HG03060 (cell line): ENCODE measurements around the gene C20orf144.

Experiments
- ATAC-seq: cut with Tn5 transposase; IDR thresholded peaks from one replicate; pipeline ENCODE4 v1.9.1; 2021; ENCODE audit warnings: low read depth, moderate number of reproducible peaks; ENCODE audit not compliant: unreplicated experiment

The C20orf144 gene

DNA sequence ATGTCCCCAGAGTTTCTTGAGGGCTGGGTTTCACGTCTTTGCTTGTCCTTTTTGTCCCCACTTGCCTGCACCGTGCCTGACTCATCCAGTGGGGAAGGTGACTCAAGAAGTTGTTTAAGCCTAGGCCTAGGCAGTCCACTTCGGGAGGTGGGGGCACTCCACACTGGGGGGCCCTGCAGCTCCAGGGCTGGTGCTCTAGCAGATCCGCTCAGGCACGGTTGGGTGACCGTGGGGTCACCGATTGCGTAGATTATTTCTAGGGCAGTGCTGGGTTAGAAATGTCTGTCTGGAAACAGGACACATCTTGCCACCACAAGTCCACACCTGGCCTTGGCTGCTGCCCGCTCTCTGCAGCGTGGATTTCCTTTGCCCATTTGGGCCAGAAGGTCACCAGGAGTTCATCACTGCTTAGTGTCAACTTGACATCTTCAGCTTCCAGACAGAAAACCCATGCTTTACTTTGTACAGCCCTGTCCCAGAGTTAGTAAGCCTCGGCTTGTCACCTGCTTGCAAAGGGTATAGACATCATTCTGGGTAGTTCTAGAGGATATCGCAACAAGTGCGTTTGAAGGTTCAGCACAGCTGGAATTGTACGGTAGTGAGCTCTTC is 13.6 kb upstream of the C20orf144 start:
- no peak for ATAC-seq

DNA sequence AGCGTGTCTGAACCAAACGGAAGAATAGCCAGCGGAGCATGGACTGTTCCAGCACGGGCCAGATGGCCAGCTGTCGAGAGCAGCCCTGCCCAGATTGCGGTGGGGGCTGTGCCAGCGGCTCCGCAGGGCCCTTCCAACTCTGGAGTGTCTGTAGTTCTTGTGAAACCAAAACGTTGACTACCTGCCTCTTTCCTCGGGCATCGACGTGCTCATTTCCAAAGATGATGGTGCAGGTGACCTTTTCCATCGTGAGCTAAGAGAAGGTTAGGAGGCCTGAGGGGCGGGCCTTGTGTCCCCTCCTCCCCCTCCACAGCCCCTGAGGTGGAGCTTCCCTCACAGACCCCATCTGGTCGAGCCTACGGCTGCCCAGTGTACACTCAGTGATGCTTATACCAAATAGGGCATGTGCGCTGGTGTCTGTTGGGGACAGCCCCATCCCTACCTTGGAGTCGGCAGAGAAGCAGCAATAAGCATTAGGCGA is 12.9 kb upstream of the C20orf144 start:
- no peak for ATAC-seq

DNA sequence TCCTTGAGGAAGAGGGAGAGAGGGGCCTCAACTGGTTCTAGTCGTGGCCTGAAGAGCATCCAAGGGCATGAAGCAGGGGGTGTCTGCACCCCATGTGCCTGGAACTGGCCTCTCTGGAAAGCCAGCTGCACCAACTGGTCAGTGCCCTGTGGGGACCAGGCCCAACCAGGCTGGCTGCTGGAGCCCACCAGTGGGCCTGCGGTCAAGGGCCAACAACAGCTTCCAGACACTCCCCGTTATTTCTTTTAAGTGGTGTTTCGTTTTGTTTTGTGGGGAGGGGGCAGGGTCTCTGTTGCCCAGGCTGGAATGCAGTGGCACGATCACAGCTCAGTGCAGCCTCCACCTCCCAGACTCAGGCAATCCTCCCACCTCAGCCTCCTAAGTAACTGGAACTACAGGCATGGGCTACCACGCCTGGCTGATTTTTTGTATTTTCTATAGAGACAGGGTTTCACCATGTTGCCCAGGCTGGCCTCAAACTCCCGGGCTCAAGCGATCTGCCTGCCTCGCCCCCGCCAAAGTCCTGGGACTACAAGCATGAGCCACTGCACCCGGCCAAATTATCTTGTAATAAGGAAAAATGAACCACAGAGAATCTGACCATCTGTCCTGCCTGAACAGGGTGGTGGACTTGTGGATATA is 11.9 kb upstream of the C20orf144 start:
- no peak for ATAC-seq

DNA sequence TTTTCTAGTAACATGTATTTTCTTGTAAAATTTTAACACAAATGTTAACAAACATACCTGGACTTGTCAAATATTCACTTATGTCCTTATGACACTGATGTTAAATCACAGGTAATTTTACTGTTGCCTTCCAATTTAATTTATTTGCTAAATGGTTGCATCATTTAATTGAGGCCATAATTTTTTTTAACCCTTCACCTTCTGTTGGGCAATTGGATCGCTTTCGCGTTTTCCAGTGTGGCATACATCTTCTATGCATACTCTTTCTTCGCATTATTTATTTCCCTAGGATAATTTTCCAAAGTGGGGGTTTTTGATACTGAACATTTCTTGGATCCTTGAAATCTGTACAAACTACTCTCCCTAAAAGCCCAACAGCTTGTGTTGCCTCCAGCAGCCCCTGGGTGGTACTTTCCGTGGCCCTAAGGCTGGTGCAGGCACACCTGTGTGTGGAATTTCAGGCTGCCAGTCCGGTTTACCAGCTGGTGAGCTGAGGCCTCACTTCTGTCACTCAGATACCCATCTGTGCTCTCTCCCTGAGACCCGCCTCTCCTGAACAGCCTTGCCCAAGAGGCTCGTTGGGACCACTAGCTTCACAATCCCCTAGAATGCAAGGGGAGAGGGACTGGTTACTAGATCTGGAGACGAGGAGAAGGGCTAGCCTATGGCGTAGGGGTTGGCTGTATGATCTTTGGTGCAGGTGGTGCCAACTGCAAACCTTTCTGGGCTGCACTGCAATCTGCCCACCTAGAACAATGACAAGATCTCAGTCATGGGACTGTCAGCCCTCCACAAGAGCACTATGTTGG is 11.2 kb upstream of the C20orf144 start:
- no peak for ATAC-seq

DNA sequence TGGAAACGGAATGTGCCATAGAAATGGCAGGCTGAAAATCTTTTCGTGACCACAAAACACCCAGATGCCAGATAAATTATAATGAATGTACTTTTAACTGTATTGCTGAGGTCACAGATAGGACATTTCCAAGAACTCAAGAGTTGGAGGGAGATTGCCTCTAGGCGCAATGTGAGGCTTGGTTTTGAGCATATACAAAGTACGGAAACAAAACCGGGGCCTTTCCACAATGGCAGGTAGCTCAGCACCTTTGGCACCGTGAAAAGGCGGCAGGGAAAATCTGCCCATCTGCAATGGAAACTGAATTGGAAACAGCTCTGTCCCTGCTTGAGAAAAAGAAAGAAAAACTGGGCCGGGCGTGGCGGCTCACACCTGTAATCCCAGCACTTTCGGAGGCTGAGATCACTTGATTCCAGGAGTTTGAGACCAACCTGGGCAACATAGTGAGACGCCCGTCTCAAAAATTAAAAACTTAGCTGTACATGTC is 10.5 kb upstream of the C20orf144 start:
- ATAC-seq = no peak

DNA sequence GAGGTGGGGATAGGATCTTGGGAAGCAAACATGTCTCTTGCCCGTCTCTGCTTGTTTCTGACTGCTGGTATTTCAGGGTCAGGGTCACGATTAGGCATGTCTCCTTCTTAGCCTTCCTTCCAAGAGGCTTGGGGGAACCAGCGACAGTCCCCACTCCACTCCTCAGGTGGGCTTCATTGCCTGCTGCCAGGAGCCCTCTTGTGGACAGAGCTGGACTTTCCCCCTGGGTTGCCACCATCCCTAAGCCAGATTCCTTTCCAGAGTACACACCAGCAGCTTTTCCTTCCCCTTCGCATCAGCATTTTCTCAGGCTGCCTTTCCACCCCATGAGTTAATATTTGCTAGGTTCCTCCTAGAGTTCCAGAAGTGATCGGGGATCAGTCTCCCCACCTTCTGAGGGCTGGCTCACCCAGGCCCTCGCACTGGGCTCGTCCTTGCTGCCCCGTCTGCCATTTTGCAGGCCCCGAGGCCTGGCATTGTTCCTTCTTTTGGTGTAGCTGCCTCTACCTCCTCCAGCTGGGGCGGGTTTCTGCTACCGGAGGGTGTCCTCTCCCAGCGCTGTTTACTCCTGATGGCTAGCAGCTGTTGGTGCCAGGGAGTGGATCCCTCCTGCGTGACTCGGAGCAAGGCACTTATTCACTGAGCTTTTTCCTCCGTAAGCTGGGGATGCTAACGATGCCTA is 8.8 kb upstream of the C20orf144 start:
- peak; percentile 13 for ATAC-seq

DNA sequence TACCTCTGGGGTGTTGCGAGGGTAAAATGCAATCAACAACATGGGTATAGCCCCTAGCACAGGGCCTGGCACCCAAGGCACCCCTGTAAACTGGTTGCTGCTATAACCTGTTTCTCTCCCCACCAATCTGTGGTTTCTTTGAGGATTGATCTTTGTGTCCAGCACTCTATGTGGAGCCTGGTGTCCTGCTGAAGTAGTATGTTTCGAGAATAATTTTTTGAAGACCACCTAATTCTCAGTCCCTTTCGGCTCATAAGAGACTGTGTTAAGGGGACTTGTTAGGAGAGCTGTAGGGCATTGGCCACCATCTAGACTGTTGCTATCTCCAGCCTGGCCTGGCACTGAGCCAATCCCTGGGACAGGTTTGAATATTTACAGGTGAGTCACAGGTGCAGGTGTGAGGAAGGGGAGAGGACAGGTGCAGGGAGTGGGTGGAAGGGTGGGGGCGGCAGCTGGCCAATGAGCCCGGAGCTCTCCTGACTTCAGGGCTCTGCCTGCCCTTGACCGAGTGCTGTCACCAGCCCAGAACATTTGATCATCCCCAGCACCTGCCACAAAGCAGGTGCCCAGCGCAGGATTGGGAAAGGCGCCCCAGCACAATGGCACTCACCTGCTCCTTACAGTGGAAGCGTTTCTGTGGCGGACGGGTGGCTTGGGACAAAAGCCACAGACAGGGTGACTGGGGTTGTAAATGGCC is 8.1 kb upstream of the C20orf144 start:
- ATAC-seq = no peak

DNA sequence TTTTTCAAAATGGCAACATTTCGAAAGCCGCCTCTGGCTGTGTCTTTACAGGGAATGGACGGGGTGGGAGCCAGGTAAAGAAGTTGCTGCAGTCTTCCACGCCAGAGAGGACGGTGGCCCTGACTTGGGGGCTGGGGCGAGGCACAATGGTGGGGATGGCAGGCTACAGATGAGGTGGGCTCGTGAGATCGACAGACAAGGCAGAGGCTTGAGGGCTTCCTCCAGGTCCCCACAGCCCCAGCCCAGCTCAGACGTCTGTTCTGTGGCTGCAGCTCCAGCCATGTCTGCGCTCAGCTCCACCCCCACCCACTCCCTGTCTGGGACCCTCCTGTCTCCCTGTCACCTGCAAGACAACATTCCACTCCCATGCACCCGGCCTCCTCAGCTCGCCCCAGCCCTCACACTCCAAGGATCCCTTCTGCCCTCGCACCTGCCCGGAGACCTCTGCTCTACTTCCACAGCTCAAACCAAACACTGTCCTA is 7.4 kb upstream of the C20orf144 start:
- ATAC-seq = no peak

DNA sequence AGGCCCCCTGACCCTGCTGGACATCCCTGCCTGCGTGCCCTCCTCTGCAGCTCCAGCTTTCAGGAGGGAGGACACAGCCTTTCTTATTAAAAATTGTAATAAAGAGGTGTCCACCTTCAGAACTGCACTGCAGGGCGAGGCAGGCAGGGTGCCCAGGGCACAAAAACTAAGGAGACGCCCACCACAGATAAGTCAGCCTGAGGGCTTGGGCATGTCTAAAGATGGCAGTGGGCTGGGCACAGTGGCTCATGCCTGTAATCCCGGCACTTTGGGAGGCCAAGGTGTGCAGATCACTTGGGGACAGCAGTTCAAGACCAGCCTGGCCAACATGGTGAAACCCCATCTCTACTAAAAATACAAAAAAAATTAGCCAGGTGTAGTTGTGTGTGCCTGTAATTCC is 7.0 kb upstream of the C20orf144 start:
- no peak for ATAC-seq

DNA sequence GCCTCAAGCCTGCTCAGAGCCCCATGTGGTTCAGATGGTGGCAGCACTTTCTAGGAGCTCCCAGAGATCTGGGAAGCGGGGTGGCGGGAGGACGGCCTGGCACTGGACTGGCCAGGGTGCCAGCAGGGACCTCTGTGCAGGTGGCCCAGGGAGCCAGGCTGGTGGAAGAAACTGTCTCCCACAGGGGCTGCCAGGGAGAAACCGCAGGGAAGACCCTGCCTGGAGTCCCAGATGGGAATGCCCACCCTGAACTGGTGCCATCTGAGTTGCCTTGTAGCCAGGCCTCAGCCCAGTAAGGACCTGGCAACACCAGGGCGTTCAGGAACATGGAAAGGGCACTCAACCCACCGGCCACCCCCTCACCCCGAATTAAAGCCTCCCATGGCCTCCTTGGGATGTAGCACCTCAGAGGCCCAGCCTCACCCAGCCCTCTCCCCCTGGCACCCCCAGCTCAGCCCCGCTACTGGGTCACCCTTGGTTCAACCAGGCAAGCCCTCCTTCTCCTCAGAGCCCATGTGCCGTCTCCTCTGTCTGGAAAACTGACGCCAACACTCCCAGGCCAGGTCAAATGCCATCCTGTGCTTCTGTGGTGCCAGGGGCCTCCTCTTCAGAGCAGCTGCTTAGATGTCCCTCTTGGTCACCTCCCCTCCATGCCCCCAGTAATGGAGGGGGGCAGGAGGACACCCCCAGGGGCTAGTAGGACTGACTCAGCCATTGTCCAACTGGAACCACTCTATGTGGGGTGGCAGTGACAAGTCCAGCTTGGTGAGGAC is 5.9 kb upstream of the C20orf144 start:
- no peak for ATAC-seq

DNA sequence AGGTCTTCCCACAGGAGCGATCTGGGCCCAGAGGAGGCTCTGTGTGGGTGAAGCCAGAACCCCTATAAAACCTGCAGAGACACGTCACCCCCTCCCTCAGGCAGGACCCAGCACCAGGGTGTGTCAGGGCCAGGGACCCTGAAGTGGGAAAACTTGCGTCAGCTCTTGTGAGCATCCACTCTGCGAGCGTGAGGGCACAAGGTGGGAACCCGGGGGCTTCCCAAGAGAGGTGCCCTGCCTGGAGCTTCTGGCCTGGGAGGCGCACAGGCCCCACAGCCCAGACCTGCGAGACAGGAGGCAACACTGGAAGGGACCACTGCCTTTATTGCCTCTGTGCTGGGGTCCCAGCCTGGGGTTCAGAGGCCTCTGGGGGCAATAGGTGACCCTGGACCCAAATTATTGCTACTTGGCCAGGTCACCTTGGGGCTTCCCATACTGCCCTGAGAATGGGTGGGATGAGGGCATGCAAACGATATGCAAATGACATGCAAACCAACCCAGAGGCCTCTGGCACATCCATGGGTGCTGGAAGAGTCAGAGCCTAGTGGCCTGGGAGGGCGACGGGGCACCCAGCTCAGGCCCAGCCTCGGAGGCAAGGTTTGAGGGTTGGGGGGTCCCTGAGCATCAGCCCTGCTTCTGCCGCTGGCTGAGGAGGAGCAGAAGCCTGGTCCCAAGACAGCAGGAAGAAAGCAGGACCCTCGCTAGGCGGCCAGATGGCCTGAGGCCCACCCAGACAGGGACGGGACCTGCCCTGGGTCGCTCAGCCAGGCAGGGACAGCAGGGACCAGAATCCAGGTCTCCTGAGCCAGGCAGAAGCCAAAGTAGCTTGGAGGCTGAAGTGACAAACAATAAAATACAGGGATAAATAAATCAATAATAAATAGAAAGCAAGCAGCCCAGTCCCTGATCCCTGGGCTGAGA is 5.1 kb upstream of the C20orf144 start:
- no peak for ATAC-seq

DNA sequence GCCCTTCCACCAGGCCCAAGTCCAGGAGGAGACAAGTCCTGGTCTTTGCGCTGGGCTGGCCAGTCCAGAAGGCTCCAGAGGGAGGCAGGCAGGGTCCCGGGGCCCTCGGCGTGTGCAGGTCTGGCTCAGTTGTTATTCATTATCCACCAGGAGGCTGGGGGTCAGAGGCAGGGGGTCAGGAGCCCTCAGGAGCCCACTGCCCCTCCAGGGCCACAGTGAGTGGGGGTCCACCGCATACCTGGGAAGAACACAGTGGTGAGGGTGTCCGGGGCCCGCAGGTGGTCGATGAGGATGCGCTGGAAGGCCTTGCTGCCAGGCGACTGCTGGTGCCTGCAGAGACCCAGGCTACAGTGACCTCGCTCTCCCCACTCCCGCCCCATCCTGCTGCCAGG is 4.4 kb upstream of the C20orf144 start:
- ATAC-seq = no peak

DNA sequence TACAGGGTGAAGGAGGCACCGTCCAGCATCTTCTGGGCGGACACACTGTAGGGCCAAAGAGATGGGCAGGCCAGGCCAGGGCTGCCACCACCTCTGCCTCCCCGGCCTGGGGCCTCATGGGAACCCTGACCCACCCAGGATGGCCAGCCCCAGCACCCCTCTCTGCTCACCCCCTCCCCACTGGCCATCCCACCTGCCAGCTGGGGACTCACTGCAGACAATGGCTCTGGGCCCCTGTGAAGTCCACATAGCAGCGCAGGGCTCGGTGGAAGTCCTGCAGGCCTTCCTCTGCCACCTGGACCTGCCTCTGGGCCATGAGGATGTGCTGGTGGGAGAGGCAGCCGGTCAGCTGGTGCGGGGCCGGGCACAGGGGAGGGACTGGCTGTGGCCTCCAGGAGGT is 3.6 kb upstream of the C20orf144 start:
- ATAC-seq = no peak

DNA sequence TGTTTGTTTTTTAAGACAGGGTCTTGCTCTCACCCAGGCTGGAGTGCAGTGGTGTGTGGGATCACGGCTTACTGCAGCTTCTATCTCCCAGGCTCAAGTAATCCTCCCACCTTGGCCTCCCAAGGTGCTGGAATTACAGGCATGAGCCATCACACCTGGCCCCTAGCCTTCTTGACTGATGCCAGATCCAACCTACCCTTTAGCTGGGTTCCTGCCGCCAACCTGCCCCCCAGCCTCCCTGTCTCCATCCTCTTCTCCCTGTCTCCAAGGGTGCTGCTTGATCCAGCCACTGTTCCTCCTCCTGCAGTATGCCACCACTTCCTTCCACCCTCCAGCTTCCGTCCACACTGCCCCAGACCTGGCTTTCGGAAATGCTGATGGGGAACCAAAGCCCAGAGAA is 3.2 kb upstream of the C20orf144 start:
- no peak for ATAC-seq

DNA sequence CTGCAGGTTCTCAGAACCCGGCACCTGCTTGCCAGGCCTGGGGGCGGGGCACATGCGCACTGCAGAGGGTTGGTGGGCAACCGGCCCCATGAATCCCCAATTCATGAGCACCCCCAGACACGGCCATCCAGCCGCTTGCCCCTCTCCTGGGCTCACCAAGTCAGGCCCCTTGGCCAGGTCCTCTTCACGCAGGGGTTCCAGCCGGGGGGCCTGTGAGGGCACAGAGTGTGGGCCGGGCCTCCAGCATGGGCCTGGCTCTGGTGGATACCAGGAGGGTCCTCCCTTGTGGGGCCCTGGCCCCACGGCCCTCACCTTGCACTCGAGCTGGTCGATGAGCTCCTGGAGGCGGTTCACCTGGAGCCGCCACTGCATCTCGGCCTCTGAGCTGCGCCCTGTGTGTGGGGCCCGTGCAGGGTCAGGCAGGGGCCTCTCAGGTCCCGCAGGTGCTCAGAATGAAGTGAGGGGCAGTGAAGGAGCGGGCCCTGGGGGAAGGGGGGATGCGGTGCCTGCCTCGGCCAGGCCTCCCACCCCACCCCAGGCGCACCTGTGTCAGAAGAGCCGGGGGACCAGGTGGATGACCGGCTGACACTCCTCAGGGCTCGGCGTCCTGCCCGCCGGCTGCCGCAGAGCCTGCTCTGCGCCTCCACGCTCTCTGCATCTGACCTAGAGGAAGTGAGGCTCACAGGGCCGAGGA is 2.6 kb upstream of the C20orf144 start:
- ATAC-seq = no peak

DNA sequence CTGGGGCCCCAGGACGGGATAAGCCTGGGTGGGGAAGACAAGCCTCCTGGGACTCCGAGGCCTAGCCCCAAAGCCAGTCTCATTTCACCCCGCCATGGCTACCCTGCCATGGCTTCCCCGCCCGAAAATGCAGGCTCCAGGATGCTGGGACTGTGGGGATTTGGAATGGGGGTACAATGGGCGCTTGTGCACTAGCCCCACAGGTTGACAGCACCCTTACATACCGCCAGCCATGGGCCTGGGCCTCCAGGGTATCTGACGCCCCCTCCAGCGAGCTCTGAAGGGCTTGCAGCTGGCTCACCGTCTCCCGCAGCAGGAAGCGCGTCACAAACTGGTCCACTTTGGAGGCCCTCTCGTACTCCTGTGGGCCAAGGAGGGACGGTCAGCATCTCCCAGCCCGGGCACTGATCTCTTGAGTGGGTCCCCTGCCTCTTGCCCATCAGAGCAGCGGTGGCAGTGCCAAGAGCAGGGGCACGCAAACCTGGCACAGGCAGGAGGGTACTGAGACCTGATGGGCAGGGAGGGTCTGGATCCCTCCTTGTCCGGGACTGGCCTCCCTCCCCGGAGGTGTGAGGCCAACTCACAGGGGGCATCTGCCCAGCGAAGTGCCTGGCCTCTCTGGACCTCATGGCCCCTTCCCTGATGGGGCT is 2.0 kb upstream of the C20orf144 start:
- ATAC-seq = no peak

DNA sequence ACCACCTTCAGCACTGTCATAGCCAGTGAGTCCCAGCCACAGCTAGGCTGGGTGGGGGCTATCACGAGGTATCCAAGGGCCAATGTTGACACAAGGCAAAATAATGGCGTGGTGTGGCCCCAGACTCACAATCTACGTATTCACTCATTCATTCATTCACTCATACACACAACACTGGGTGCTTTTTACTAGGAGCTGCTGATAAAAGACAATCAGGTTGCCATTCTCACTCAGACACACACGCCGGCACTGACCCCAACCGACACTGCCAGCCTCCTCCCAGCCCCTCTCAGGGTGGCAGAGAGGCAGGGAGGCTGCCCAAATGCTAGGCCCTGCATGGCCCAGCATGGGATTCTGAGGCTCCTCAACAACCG is 1.5 kb upstream of the C20orf144 start:
- ATAC-seq = no peak
